Epidermal melanocyte (primary cell): Measurements from ENCODE around the gene NUP62.
"Not testable (repeated sequence)": the region's sequence is repeated elsewhere in the genome, so short reads cannot be mapped to it uniquely, and the experiment has no call there.

ENCODE experiments used
- DNase-seq: peaks from one replicate; pipeline ENCODE4 v3.0.0; 2011; ENCODE audit warnings: low spot score; ENCODE audit not compliant: insufficient read length

NUP62 gene

DNA sequence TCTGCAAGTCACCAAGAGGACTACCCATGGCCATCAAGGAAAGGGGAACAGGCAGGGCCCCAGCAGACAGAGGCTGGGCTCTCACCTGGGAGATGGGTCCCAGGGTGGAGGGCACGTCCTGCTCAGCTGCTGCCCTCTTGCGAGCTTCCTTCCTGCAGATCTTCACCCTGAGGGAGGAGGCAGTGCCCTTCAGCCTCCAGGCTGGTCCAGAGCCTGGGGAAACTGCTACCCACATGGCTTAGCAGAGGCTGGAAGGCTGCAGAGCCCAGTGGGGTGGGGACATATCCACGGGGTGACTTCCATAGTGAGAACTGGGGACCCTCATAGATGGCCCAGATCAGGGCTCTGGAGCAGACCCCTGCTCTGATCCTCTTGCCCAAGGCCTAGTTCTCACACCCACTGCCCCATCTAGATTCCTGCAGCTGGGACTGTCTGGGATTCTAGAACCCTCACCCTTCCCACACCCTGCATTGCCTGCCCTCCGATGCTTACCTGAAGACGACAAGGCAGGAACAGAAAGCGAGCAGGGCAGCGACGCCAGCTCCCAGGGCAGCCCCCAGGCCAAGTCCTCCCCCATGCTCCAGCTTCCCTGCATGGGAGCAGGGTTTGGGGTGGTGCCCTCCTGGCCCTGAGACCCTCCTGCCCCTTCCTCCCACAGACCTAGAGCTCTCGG, 22.6 kb upstream of the NUP62 start:
- DNase-seq: no peak

DNA sequence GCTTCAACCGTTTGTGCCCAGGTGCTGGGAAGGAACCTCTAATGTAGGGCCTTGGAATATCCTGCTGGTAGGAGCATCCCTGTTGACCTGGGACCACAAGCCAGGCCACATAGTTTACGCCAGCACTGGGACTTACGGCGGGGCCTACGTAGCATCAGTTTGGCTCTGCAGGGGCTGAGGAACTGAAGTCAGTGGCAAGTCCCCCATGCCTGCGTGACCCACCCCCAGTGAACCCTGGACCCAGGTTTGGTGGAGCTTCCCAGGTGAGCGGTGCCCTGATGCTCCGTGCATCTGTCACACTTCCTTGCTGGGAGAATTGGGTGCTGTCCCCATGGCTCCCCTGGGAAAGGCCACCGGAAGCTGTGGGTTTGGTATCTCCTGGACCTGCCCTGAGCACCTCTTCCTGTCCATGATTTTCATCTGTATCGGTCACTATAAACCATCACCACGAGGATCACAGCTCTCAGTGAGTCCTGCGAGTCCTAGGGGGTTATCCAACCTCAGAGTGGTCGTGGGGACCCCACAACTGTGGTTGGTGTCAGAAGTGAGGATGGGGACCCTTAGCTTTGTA, 21.7 kb upstream of the NUP62 start:
- no peak for DNase-seq

DNA sequence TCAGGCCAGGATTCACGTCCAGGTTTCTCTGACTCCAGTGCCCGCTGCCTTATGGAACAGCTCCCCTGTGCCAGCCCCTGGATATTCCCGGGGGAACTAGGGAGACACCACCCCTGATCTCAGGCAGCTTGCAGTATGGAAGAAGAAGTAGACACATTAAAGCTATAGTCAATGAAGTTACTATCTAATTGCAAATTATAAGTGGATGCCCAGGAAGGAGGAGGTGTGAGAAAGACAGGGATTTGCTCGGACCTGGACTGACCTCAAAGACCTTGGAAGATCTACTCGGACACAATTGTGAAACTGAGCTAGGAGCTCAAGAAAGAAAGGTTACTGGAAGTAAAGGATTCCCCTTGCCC, 21.3 kb upstream of the NUP62 start:
- no peak for DNase-seq

DNA sequence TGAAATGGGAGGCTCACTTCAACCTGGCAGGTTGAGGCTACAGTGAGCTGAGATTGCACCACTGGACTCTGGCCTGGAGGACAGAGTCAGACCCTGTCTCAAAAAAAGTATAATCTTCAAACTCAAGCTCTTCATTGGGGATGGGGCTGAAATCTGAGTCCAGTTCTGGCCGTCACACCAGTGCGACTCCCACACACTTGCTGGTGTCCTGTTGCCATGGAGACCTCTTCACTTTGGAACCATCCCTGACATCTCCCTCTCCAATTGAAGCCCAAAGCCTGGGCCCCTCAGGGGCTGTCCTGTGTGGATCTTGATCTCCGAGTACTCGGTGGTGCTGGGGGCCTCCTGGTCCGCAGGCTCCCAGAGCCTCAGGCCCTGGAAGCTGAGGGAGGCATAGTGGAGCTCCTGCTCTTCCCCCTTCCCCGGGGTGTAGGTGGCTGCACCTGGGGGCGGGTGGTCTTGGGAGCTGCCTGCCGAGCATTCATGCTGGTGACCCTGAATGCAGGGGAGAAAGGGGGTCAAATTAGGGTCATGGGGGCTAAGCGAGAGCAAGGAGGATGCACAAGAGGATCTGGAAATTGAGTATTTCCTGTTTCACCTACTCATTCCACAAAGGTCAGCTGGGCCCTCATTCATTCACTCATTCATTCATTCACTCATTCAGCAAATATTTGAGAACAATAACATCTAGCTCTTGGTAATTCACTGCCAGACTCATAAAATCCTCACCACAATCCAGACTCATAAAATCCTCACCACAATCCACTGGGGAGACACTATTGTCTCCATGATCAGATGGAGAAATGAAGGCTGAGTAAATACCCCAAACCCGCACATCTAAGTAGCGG, 20.7 kb upstream of the NUP62 start:
- no peak for DNase-seq

DNA sequence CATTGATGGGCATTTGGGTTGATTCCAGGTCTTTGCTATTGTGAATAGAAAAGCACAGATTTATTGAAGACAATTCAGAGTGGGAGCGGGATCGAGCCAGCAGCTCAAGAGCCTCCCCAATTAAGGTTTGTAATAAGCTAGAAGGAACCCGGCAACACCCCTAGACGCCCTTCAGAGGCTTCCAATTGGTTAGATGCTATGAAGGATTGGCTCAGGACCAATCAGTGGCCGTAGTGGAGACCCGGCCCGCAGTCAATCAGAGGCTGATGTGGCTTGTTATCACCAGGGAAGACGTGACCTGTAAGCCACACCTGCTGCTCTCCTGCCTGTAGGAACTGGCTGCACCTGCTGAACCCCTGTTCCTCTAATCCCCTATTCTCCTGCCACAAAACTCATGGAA, 17.1 kb upstream of the NUP62 start:
- no peak for DNase-seq

DNA sequence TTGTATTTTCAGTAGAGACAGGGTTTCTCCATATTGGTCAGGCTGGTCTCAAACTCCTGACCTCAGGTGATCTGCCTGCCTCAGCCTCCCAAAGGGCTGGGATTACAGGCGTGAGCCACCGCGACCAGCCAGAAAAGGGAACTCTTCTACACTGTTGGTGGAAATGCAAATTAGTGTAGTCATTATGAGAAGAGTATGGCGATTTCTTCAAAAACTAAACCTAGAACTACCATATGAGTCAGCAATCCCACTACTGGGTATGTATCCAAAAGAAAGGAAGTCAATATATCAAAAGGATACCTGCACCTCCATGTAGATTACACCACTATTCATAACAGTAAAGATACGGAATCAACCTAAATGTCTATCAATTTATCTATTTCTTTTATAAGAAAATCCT, 15.3 kb upstream of the NUP62 start:
- not testable (repeated sequence) for DNase-seq

DNA sequence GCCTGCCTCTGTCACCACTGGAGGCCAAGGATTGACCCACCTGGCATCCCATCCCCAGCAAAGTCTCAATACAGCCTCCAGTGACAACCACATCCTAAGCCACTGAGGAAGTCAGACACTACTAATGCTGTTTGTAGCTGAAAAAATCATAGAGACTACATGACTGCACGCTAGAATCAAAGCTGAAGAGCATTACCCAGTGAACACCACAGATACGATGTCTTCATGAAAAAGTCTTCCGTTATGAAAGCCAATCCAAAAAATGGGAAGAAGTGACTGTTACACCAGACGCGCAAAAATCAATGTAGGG, 11.1 kb upstream of the NUP62 start:
- DNase-seq: no peak

DNA sequence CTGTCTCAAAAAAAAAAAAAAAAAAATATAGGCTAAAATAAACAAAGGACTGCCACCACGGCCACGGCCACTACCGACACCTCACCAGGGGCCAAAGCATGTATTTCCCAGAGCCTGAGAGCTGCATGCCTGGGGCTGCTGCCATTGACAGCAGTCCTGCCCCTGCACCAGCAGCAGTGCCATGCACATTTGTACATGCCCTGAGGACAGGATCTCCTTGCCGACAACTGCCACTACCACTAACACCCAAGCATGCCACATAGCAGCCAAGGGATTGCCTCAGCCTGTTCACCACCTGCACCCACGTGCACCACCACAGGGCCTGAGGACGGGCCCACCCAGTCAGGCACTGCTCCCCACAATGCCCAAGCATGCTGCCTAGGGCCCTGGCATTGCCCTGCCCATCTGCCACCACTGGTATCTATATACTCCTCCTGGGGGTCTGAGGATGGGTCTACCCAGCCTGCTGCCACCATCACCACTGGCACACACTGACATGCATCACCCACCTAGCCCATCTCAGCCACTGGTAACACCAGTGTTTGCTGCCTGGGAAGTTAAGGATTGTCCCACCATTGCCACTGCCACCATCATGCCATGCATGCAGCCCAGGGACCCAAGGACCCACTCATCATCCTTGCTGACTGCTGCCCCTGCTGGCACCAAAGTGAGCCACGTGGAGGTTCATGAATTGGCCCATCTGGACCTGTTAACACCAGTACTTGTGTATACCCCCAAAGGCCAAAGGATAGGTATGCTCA, 10.6 kb upstream of the NUP62 start:
- no peak for DNase-seq

DNA sequence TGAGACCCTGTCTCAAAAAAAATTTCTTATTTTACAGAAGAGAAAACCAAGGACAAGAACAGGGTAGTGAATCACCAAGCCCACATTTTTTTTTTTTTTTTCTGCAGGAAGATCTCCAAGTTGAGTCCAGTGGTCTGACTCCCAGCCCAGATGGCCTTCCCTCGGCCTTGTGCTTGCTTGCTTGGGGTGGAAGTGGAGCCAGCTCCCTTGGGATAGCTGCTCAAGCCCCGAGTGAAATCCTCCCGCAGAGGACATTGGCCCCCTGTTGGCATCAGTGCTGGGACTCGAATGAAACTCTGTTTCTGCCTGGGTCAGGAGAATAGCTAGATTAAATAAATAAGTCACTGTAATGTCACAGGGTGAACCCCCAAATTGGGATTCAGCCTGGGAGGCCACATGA, 9.4 kb upstream of the NUP62 start:
- DNase-seq: no peak

DNA sequence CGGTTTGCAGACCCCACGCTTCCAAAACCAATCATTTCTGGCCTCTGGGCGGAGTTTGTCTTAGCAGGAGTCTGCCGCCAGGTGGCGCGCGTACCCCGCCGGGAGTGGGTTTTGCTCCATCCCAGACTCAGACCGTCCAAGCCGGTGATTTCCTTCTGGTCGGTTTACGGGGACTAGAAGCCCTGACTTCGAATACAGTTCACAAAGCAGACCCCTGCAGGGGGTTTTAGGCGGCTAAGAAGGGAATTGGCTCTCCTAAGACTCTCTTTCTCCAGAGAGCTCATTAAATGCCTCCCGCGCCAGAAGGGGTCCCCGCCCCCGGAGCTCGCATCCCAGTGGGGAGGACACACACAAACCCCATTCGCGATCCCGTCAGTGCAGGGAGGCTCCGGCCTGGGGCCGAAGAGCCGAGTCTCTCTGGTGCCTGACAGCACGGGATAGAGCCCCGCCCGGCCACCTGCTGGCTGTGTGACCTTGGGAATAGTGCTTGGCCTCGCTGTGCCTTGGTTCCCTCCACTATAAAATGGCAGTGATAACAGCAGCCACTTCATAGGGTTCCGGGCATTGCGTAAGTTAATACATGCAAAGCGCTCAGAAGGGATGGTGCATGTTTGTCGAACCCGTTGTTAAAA, 8.6 kb upstream of the NUP62 start:
- peak; percentile 71 for DNase-seq

DNA sequence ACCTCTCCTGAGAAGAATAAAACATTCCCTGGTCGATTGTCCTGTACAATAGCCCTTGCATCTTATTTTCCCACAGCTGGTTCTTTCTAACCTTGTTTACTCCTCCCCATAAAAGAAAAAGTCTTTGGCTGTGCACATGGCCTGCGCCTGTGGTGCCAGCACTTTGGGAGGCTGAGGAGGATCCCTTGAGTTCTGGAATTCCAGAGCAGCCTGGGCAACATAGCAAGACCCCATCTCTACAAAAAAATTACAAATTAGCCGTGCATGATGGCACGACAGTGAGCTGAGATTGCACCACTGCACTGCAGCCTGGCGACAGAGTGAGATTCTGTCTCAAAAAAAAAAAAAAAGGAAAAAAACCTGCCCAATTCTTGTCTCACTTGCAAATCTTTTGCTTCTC, 7.2 kb upstream of the NUP62 start:
- no peak for DNase-seq

DNA sequence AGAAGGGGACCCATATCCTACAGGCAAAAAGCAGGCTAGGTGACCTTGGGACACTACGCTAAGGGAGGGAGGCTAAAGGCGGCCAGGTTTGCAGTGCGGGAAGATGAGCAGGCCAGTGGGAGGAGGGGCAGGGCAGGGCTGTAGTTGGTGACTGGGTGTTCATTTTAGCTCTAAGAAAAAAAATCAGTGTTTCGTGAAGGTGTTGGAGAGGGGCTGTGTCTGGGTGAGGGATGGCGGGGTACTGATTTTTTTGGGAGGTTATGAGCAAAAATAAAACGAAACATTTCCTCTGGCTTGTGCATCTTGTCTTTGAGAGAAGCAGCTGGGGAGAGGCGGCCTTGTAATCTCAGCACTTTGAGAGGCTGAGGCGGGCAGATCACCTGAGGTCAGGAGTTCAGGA, 4.3 kb upstream of the NUP62 start:
- no peak for DNase-seq

DNA sequence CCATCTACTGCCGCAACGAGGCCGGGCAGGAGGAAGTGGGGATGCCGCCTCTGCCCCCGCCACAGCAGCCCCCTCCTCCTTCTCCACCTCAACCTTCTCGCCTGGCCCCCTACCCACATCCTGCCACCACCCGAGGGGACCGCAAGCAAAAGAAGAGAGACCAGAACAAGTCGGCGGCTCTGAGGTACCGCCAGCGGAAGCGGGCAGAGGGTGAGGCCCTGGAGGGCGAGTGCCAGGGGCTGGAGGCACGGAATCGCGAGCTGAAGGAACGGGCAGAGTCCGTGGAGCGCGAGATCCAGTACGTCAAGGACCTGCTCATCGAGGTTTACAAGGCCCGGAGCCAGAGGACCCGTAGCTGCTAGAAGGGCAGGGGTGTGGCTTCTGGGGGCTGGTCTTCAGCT, 3.4 kb upstream of the NUP62 start:
- no peak for DNase-seq

DNA sequence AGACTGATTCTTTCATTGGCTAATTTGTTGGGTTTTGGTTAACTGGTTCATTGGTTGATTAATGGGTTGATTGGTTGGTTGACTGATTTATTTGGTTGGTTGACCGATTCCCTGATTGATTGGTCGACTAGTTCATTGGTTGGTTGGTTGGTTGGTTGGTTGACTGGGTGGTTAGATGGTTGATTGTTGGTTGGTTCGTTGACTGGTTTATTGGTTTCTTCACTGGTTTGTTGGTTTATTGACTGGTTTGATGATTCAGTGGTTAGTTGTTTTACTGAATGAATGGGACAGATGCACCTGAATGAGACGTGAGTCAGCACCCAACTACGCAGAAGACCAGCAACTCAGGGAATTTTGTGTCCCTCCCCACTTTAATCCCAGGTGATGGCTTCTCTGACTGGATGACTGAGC, 2.7 kb upstream of the NUP62 start:
- DNase-seq: no peak

DNA sequence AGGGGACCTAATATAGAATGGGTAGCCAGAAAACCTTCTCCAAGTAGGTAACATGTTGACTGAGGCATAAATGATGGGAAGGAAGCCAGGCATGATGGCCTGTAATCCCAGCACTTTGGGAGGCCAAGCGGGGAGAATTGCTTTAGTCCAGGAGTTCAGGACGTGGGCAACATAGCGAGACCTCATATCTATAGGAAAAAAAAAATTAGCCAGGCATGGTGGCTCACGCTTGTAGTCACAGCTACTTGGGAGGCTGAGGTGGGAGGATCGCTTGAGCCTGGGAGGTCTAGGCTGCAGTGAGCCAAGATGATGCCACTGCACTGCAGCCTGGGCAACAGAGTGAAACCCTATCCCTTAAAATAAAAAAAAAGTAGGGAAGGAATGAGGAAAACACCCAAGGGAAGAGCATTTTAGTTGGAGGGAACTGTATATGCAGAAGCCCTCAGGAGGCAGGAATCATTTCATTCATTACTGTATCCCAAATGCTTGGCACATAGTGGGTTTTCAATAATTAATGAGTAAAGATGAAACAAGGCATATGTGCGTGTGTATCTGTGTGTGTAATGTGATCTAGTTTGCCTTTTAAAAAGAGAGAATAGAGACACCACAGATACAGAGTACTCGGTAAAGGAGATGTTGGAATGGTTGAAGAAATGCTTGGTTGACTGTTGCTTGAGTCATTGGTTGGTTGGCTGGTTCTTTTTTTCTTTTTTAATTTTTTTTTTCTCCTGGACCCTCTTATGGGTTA, 2.2 kb upstream of the NUP62 start:
- no peak for DNase-seq

DNA sequence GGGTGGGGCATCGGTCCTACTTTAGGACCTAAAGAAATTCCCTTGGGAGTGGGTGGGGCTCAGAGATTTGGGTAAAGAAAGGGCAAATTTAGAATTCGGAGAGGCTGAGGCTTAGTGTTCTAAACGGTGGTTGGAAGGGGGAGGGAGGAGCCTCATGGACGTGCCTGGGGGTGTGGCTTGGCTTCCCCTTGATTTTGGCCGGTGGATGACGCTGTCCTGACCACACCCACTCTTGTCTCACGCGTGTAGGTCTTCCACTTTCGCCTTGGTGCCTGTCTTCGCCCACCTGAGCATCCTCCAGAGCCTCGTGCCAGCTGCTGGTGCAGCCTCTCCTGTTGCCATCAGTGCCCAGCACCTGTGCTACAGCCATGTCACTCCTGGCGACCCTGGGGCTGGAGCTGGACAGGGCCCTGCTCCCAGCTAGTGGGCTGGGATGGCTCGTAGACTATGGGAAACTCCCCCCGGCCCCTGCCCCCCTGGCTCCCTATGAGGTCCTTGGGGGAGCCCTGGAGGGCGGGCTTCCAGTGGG, 1.2 kb upstream of the NUP62 start:
- no peak for DNase-seq

DNA sequence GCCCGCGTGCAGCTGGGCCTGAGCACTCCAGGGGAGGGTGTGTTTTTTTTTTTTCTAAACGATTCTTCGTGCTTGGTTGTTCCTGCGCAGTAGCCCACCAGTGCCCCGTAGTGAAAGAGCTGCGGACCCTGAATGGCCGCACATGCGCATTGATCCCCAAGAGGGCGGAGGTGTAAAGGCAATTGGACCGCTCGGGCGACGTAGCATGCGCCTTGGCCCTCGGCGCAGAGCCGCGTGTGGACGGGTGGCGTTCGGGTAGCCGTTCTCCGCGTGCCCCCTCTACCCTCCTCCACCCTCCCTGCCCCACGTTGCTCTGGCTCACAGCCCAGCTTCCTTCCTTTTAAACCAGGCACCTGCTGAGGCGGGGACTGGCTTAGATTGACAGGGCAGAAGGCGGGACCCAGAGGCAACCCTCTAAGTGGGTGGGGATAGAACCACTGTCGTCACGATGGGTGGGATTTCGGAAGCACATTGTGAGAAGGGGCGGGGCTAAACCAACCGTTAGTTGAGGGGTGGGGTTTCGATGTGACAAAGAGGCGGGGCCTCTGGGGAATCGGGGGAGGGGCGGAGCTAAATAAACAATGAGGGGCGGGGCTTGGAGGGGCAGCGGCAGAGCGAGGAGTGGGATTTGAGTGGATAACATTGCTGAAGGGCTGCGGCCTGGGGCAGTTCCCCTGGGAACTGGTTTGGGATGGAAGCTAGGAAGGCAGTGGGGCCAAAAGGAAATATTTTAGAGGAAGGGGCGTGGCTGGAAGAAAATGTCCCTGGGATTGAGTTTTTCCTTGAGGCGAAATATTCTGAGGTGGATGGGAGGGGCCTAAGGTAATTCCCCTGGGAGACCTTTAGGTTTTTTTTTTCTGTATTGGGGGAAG, 543 bp upstream of the NUP62 start:
- DNase-seq: peak; percentile 95

DNA sequence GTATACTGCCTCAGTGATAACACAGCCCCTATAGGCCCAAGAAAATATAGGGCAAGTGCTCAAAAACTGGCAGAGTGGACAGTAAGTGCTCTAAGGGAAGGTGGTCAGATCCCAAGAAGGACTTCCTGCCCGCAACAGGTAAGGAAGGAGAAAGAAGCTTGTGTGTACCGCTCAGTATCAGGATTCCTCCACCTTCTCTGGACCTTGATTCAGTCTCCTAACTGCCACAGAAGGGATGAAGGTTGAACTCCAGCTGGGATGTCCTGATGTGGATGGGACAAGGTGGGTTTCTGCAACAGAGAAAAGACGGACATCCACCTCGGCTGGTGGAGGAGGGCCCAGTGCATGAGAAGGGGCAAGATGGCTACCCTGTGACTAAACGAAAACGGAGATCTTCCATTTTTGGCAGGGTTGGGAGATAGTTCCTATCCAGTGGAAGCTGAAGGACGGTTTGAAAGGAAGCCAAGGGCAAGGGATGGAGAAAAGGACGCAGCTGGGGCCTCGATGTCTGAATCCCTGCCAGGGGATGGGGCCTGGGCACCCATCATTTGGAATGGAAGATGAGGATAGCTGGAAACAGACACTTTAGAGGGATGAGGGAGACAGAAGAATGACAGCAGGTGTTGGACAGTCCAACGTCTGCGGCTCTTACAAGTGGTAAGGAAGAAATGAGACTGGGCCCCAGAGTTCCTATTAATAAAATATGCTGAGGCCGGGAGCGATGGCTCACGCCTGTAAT, 1.6 kb downstream of the NUP62 start:
- DNase-seq: no peak

DNA sequence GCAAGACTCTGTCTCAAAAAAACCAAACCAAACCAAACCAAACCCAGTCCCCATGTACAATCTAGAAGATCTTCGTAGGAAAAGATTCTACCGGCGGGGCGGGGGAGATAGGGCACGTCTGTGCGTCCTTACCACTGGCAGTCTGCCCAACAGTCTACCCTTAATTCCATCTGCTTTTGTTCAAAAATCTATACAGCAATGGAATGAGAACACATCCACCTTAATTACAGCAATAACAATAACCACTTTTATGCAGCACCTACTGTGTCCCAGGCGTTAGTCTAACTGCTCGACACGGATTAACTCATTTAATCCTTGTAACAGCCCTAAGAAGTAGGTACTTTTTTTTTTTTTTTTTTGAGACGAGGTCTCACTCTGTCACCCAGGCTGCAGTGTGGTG, 2.8 kb downstream of the NUP62 start:
- DNase-seq: no peak
